Trophoblast cell (in vitro differentiated cells and primary cell): ENCODE data around the gene KIF6.

Experiments used
- DNase-seq, 2 donors: peaks; one replicate each; pipeline ENCODE4 v3.0.0-alpha.2; 2016
- H2AFZ ChIP-seq: 2 replicates; pipeline ENCODE4 v1.6.1; 2013; ENCODE audit warnings: low read length, moderate library complexity, mild to moderate bottlenecking; ENCODE audit not compliant: insufficient read depth, poor library complexity
- H2AK5ac ChIP-seq: 2 replicates; pipeline ENCODE4 v1.6.1; 2013; ENCODE audit warnings: mild to moderate bottlenecking, low read length
- H2BK120ac ChIP-seq: 2 replicates; pipeline ENCODE4 v1.6.1; 2013; ENCODE audit warnings: low read length, mild to moderate bottlenecking, moderate library complexity; ENCODE audit not compliant: insufficient read depth, poor library complexity
- H2BK12ac ChIP-seq: 2 replicates; pipeline ENCODE4 v1.6.1; 2013; ENCODE audit warnings: mild to moderate bottlenecking, low read length, moderate library complexity
- H2BK5ac ChIP-seq: 2 replicates; pipeline ENCODE4 v1.6.1; 2013; ENCODE audit warnings: low read length, low read depth, moderate library complexity, mild to moderate bottlenecking; ENCODE audit not compliant: poor library complexity
- H3K14ac ChIP-seq: 2 replicates; pipeline ENCODE4 v1.6.1; 2013; ENCODE audit warnings: mild to moderate bottlenecking, low read length
- H3K18ac ChIP-seq: 2 replicates; pipeline ENCODE4 v1.6.1; 2013; ENCODE audit warnings: mild to moderate bottlenecking, low read length
- H3K23ac ChIP-seq: 2 replicates; pipeline ENCODE4 v1.6.1; 2013; ENCODE audit warnings: low read length
- H3K27ac ChIP-seq: 2 replicates; pipeline ENCODE4 v1.5.1; 2013; ENCODE audit warnings: low read depth, mild to moderate bottlenecking, inconsistent platforms, low read length, moderate library complexity
- H3K27me3 ChIP-seq: 2 replicates; pipeline ENCODE4 v1.6.1; 2013; ENCODE audit warnings: inconsistent platforms, mild to moderate bottlenecking, low read length, moderate library complexity; ENCODE audit not compliant: insufficient read depth
- H3K36me3 ChIP-seq, 2 experiments: 1 replicate in 1 of 2; 2 replicates in 1 of 2; pipeline ENCODE4 v1.6.1; 2013; ENCODE audit warnings: low read length in 2 of 2, mild to moderate bottlenecking in 2 of 2, moderate library complexity in 1 of 2; ENCODE audit not compliant: insufficient read depth in 2 of 2, control insufficient read depth in 1 of 2
- H3K4ac ChIP-seq: 2 replicates; pipeline ENCODE4 v1.6.1; 2013; ENCODE audit warnings: low read depth, mild to moderate bottlenecking, low read length, moderate library complexity
- H3K4me1 ChIP-seq, 2 experiments: 1 replicate in 1 of 2; 2 replicates in 1 of 2; pipeline ENCODE4 v1.6.1; 2013; ENCODE audit warnings: low read length in 2 of 2, mild to moderate bottlenecking in 2 of 2, moderate library complexity in 1 of 2; ENCODE audit not compliant: insufficient read depth in 2 of 2, control insufficient read depth in 1 of 2
- H3K4me2 ChIP-seq: 2 replicates; pipeline ENCODE4 v1.6.1; 2013; ENCODE audit warnings: inconsistent platforms, mild to moderate bottlenecking, low read length, moderate library complexity
- H3K4me3 ChIP-seq: 2 replicates; pipeline ENCODE4 v1.5.1; 2013; ENCODE audit warnings: mild to moderate bottlenecking, low read depth, low read length, inconsistent platforms
- H3K79me1 ChIP-seq: one replicate; pipeline ENCODE4 v1.6.1; 2013; ENCODE audit warnings: low read length
- H3K79me2 ChIP-seq: 2 replicates; pipeline ENCODE4 v1.6.1; 2013; ENCODE audit warnings: low read length, mild to moderate bottlenecking; ENCODE audit not compliant: control insufficient read depth, insufficient read depth, poor library complexity
- H3K9ac ChIP-seq: 2 replicates; pipeline ENCODE4 v1.6.1; 2013; ENCODE audit warnings: mild to moderate bottlenecking, low read length
- H3K9me3 ChIP-seq: 2 replicates; pipeline ENCODE4 v1.6.1; 2013; ENCODE audit warnings: low read depth, mild to moderate bottlenecking, control low read depth, inconsistent platforms, low read length; ENCODE audit not compliant: insufficient read depth
- H4K12ac ChIP-seq: 2 replicates; pipeline ENCODE4 v1.6.1; 2013; ENCODE audit warnings: low read depth, mild to moderate bottlenecking, low read length, moderate library complexity
- H4K8ac ChIP-seq: 2 replicates; pipeline ENCODE4 v1.6.1; 2013; ENCODE audit warnings: low read depth, mild to moderate bottlenecking, low read length, moderate library complexity
- H4K91ac ChIP-seq: one replicate; pipeline ENCODE4 v1.6.1; 2013; ENCODE audit warnings: low read depth, mild to moderate bottlenecking, low read length, moderate library complexity
- WGBS: extraction: QIAGEN DNeasy Blood & Tissue Kit; methylation state at CpG from one replicate; pipeline ENCODE4 v1.1.7; 2013; ENCODE audit warnings: missing lambda C conversion rate; ENCODE audit not compliant: insufficient read length, insufficient coverage; ENCODE audit errors: extremely low coverage; 5-methylcytosine and 5-hydroxymethylcytosine counted together

KIF6 gene

DNA sequence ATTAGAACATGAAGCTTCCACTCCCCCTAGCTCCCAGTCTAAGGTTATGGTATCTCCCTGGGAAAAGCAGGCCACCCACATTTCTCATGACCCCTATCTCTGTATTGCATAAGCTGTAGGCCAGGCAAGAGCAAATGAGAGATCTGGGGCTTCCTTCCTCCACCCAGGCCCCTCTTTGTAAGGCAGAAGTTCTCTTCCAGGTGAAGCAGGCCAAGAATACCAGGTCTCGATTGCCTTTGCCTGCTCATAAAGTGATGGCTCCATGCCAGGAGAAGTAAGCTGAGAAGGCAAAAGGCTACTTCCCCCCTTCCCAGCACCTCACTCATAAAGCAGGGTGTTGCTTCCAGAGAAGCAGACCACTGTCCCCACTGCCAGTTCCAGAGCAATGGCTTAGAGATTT, 258.6 kb downstream of the KIF6 start:
- Histone ChIP-seq H2BK12ac (no peak overlapping the region), H3K14ac (no peak overlapping the region), H3K18ac (no peak overlapping the region), H3K79me2 (no peaks in the 10 kb centered on the region), H4K8ac (no peak overlapping the region), H2AFZ (no peak overlapping the region), H3K4me2 (no peak overlapping the region), H2AK5ac (no peak overlapping the region), H4K12ac (no peak overlapping the region), H3K9ac (no peak overlapping the region), H2BK120ac (no peak overlapping the region), H3K27ac (no peak overlapping the region), H3K4me1 (no peaks in the 10 kb centered on the region), H4K91ac (no peak overlapping the region), H2BK5ac (no peak overlapping the region), H3K9me3 (no peaks in the 10 kb centered on the region), H3K27me3 (no peaks in the 10 kb centered on the region), H3K4ac (no peak overlapping the region), H3K23ac (no peak overlapping the region), H3K36me3 (no peaks in the 10 kb centered on the region), H3K4me3 (no peak overlapping the region), H3K79me1 (no peaks in the 10 kb centered on the region)
- DNase-seq: no peak
- WGBS: no CpG with 5 or more reads among the region's 1 CpG

GRCh38 chr6:39465539-39465938, 259.7 kb downstream of the KIF6 start:
- Histone ChIP-seq H3K18ac (no peak overlapping the region), H3K9me3 (no peaks in the 10 kb centered on the region), H4K8ac (no peak overlapping the region), H3K14ac (no peak overlapping the region), H2BK12ac (no peak overlapping the region), H2AFZ (no peak overlapping the region), H2BK5ac (no peak overlapping the region), H3K79me2 (no peaks in the 10 kb centered on the region), H4K91ac (no peak overlapping the region), H2AK5ac (no peak overlapping the region), H3K27me3 (no peaks in the 10 kb centered on the region), H3K4me3 (no peak overlapping the region), H3K4ac (no peak overlapping the region), H3K79me1 (no peaks in the 10 kb centered on the region), H3K23ac (no peak overlapping the region), H4K12ac (no peak overlapping the region), H3K36me3 (no peaks in the 10 kb centered on the region), H3K9ac (no peak overlapping the region), H3K27ac (no peak overlapping the region), H3K4me2 (no peak overlapping the region), H2BK120ac (no peak overlapping the region), H3K4me1 (no peaks in the 10 kb centered on the region)
- no CpG with 5 or more reads among the region's 1 CpG for WGBS
- no peak for DNase-seq

DNA sequence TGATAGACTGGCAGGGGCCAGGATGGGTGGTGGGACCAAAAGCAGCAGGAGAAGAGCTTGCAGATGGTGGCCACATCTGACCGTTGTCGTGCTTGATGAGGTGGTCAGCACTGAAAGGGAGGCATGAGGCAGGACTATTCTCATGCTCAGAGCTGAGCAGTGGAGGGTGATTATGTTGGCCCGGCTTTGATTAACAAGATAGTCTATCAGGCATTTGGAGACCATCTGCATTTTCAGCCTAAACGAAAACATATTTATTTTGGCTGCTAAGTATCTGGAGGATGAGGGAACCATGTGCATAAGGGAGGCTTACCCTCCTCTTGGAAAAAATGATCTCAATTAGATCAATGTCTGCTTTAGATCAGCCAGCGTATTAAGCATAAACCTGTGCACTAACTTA, 261.1 kb downstream of the KIF6 start:
- Histone ChIP-seq H3K23ac (no peak overlapping the region), H4K91ac (no peak overlapping the region), H3K4ac (no peak overlapping the region), H3K4me2 (no peak overlapping the region), H2AFZ (no peak overlapping the region), H3K9ac (no peak overlapping the region), H3K36me3 (no peaks in the 10 kb centered on the region), H4K12ac (no peak overlapping the region), H3K9me3 (no peaks in the 10 kb centered on the region), H4K8ac (no peak overlapping the region), H3K4me3 (no peak overlapping the region), H3K27me3 (no peaks in the 10 kb centered on the region), H2BK5ac (no peak overlapping the region), H3K4me1 (no peaks in the 10 kb centered on the region), H3K79me1 (no peaks in the 10 kb centered on the region), H2BK12ac (no peak overlapping the region), H2AK5ac (no peak overlapping the region), H2BK120ac (no peak overlapping the region), H3K27ac (no peak overlapping the region), H3K79me2 (no peaks in the 10 kb centered on the region), H3K14ac (no peak overlapping the region), H3K18ac (no peak overlapping the region)
- no peak for DNase-seq
- no CpG with 5 or more reads among the region's 5 CpGs for WGBS

- no CpG with 5 or more reads among the region's 2 CpGs for WGBS
Observed at GRCh38 chr6:39453956-39454524, 271.2 kb downstream of the KIF6 start.

More at GRCh38 chr6:39453956-39454524, 271.2 kb downstream of the KIF6 start:
- Histone ChIP-seq H3K23ac (no peak overlapping the region), H3K27me3 (no peaks in the 10 kb centered on the region), H3K4me3 (no peak overlapping the region), H2BK12ac (no peak overlapping the region), H3K79me2 (no peaks in the 10 kb centered on the region), H4K12ac (no peak overlapping the region), H3K4ac (no peak overlapping the region), H2AK5ac (no peak overlapping the region), H3K9me3 (no peaks in the 10 kb centered on the region), H3K4me2 (no peak overlapping the region), H3K27ac (no peak overlapping the region), H3K14ac (no peak overlapping the region), H3K79me1 (no peaks in the 10 kb centered on the region), H2AFZ (no peak overlapping the region), H2BK120ac (no peak overlapping the region), H4K91ac (no peak overlapping the region), H3K9ac (no peak overlapping the region), H2BK5ac (no peak overlapping the region), H3K4me1 (no peaks in the 10 kb centered on the region), H3K18ac (no peak overlapping the region), H4K8ac (no peak overlapping the region), H3K36me3 (no peaks in the 10 kb centered on the region)
- no peak for DNase-seq
